ENCODE results near the gene METTL4. TPM values are rescaled to one million over a fixed set of nuclear protein-coding genes. Genes with fewer than 3 reads are reported as not detected.

METTL4 gene
- total and polyA plus RNA-seq, 2 of the 8 experiments (the other 6 are each of a cell fraction or from before 2014, with no cell fraction given): 8.5 to 11.5 TPM

DNA sequence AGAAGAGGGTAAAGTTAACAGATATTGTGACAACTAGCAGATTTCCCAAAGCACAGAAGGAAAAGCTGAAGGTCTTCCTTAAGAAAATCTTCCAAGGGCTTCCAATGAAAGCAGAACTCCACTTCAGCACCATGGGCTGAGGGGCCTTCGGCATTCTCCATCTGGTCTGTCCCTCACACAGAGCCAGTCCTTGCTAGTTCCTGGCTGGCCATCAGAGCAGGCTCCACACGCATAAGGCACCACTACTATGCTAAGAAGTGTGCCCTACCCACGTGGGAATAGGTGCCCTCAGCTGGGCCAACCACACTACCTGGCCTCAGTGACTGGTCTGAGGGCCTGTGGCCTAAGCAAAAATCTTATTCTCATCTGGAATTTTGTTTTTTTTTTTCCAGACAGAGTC is 73.5 kb downstream of the METTL4 start (continued):
- TF ChIP-seq, protein P1, sequence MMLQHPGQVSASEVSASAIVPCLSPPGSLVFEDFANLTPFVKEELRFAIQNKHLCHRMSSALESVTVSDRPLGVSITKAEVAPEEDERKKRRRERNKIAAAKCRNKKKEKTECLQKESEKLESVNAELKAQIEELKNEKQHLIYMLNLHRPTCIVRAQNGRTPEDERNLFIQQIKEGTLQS (IDR thresholded peaks at IDR 0.05; ENCODE audit: insufficient read depth, low read depth, low read length): no peak
- TF ChIP-seq SP4 (IDR thresholded peaks at IDR 0.05; ENCODE audit: low read length): no peak
- no peak for TF ChIP-seq RXRA (IDR thresholded peaks at IDR 0.05; ENCODE audit: insufficient read depth, low read depth, low read length)

Data from H1 (cell line).